OCI-LY1 (cell line): ENCODE data around the gene PARD3.

Source experiments
- EZH2 ChIP-seq: fragments of 200-600 bp; sonication (generic), shearing (Covaris generic); IDR thresholded peaks from 2 replicates; pipeline ENCODE4 v1.8.0; 2017; ENCODE audit warnings: borderline replicate concordance, mixed run types, mild to moderate bottlenecking, antibody characterized with exemption, low read length, moderate library complexity, mixed read lengths
- TF ChIP-seq, protein P1 (sequence below): fragments of 200-600 bp; sonication (generic), shearing (Covaris generic); IDR thresholded peaks from 2 replicates; pipeline ENCODE4 v1.5.1; 2017; ENCODE audit warnings: mild to moderate bottlenecking, antibody characterized with exemption, low read length, moderate library complexity, mixed read lengths

DNA sequence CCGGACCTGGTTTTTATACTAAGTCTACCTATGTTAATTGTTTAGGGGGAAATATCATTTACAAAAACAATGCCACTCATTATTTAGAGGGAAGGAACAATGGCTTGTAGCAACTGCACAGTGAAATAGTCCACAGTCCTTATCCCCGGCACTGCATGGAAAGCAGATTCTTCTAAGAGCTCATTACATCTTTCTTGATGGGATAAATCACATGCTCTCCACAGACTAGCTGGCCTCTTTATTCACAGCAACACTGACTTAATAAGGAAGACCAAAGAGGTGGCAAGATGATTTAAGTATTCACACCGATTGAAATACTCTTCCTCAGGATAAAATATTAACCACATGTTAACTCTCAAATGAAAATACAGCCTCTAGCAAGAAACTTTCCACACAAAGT is 349.4 kb downstream of the PARD3 start:
- TF ChIP-seq, protein P1, sequence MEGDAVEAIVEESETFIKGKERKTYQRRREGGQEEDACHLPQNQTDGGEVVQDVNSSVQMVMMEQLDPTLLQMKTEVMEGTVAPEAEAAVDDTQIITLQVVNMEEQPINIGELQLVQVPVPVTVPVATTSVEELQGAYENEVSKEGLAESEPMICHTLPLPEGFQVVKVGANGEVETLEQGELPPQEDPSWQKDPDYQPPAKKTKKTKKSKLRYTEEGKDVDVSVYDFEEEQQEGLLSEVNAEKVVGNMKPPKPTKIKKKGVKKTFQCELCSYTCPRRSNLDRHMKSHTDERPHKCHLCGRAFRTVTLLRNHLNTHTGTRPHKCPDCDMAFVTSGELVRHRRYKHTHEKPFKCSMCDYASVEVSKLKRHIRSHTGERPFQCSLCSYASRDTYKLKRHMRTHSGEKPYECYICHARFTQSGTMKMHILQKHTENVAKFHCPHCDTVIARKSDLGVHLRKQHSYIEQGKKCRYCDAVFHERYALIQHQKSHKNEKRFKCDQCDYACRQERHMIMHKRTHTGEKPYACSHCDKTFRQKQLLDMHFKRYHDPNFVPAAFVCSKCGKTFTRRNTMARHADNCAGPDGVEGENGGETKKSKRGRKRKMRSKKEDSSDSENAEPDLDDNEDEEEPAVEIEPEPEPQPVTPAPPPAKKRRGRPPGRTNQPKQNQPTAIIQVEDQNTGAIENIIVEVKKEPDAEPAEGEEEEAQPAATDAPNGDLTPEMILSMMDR: no peak
- no peak for TF ChIP-seq EZH2
